PFSK-1 (cell line): ENCODE results near the gene FUT6.

ENCODE experiments used
- POLR2AphosphoS5 ChIP-seq: IDR thresholded peaks from 2 replicates; pipeline ENCODE4 v1.6.1; 2012; ENCODE audit warnings: low read depth, mild to moderate bottlenecking, control low read depth, low read length, moderate library complexity
- SIN3A ChIP-seq: IDR thresholded peaks from 2 replicates; pipeline ENCODE4 v1.6.1; 2012; ENCODE audit warnings: mild to moderate bottlenecking, low read length, moderate library complexity, borderline replicate concordance; ENCODE audit not compliant: insufficient read depth
- TAF1 ChIP-seq: IDR thresholded peaks from 2 replicates; pipeline ENCODE4 v1.6.1; 2012; ENCODE audit warnings: low read length, control low read depth, borderline replicate concordance; ENCODE audit not compliant: insufficient read depth

DNA sequence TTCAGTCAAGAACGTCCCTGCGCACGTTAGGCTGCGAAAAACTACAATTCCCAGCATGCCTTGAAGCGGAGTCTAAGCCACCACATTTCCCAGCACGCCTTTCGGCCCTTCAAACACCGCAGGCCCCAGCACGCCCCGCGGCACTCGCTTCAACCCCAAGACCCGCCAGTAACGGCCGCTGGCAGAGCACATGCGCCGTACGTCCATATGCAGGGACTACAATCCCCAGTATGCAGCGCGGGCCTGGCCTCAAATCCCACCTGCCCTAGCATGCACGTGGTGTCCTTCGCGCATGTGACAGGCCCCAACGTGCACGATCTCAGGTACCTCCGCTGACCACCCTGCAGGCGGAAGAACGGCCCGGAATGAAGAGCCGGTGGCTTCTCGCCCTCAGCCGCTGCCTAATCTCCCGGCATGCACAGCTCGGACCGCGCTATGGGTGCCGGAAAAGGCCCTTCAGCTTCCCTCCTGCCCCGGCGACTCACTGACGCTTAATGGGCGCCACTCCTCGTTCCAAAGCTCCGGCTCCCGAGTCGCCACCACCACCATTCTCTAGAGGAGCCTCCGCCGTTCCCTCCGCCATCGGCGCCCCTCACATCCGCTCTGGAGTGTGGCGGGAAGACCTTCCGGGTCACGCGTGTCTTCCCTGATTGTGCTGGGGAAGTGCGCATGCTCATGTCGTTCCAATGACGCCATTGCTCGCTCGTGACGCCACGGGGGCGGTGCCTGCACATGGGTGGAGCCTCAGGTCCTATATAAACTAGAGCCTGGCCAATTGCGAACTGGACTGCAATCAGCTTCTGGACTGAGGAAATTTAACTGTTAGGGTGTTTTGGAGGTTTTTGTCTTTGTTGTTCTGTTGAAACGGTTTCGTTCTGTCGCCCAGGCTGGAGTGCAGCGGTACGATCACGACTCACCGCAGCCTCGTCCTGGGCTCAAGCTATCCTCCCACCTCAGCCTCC lies 48.7 kb downstream of the FUT6 start, which contains the start of gene DUS3L:
- TF ChIP-seq TAF1 (peak; percentile 66; the same call in 1 of the 2 replicates), SIN3A (0 out of 2 replicates have a peak, but pooled peaks have one; percentile 18), POLR2AphosphoS5 (peak; percentile 93)
